H1 (cell line): ENCODE measurements around the gene LIPA. TPM values are rescaled to one million over a fixed set of nuclear protein-coding genes. Genes with fewer than 3 reads are reported as not detected.

Source experiments
- CTCF ChIA-PET: fragments of 300-600 bp; sonication (Branson Sonifier 250); formaldehyde crosslinking; loops from one replicate; lab custom pipeline; 2021; ENCODE audit not compliant: partially characterized antibody; lab: Charles Lee
- POLR2A ChIA-PET: fragments of 300-600 bp; sonication (Branson Sonifier 250); formaldehyde crosslinking; loops from one replicate; lab custom pipeline; 2021; ENCODE audit warnings: inconsistent platforms; ENCODE audit not compliant: partially characterized antibody; lab: Charles Lee
- DNase-seq, 2 experiments: peaks; one replicate each; pipeline versions ENCODE4 v3.0.0 to v3.0.0-alpha.2; 2010 to 2022; ENCODE audit warnings: low spot score in 2 of 2, low read depth in 1 of 2, mixed read lengths in 1 of 2
- FAIRE-seq: peaks from 2 replicates; lab custom pipeline; 2011; peaks lifted over from hg19 to GRCh38; lab: Jason Lieb, UNC
- H2AFZ ChIP-seq: 2 replicates; pipeline ENCODE4 v1.8.1; 2012; ENCODE audit warnings: low read length, inconsistent platforms
- H2AK5ac ChIP-seq: 2 replicates; pipeline ENCODE4 v1.6.1; 2013; ENCODE audit warnings: low read depth, low read length
- H2BK120ac ChIP-seq: replicated peaks from 2 replicates; pipeline ENCODE3; 2013; ENCODE audit warnings: low read depth, low read length, inconsistent platforms
- H2BK12ac ChIP-seq: 2 replicates; pipeline ENCODE4 v1.6.1; 2013; ENCODE audit warnings: low read depth, low read length
- H2BK15ac ChIP-seq: 2 replicates; pipeline ENCODE4 v1.6.1; 2013; ENCODE audit warnings: low read length
- H2BK20ac ChIP-seq: 2 replicates; pipeline ENCODE4 v1.6.1; 2013; ENCODE audit warnings: low read length
- H2BK5ac ChIP-seq: 2 replicates; pipeline ENCODE4 v1.6.1; 2013; ENCODE audit warnings: low read depth, low read length
- H3K14ac ChIP-seq: 2 replicates; pipeline ENCODE4 v1.6.1; 2013; ENCODE audit warnings: inconsistent platforms; ENCODE audit not compliant: insufficient read length
- H3K18ac ChIP-seq: 2 replicates; pipeline ENCODE4 v1.6.1; 2013; ENCODE audit warnings: low read length; ENCODE audit errors: extremely low read depth
- H3K23ac ChIP-seq: 2 replicates; pipeline ENCODE4 v1.6.1; 2013; ENCODE audit warnings: inconsistent platforms; ENCODE audit not compliant: insufficient read length
- H3K23me2 ChIP-seq: 2 replicates; pipeline ENCODE4 v1.6.1; 2013; ENCODE audit warnings: low read depth, low read length
- H3K27ac ChIP-seq: 2 replicates; pipeline ENCODE4 v1.6.1; 2011; ENCODE audit warnings: low read depth, low read length, inconsistent platforms
- H3K27me3 ChIP-seq, 4 experiments: replicated peaks in 1 of 4; 1 replicate in 1 of 4; 2 replicates in 3 of 4; pipeline versions ENCODE4 v1.6.1 to v1.8.1; 2011 to 2013; ENCODE audit warnings: low read length in 3 of 4, mild to moderate bottlenecking in 3 of 4, inconsistent platforms in 2 of 4, mixed read lengths in 2 of 4, moderate library complexity in 1 of 4; ENCODE audit not compliant: control insufficient read depth in 3 of 4, insufficient read depth in 3 of 4; ENCODE audit errors: extremely low read depth in 1 of 4
- H3K36me3 ChIP-seq, 4 experiments: 2 replicates each; pipeline versions ENCODE4 v1.6.1 to v1.8.1; 2011 to 2013; ENCODE audit warnings: mild to moderate bottlenecking in 4 of 4, low read length in 3 of 4, moderate library complexity in 2 of 4, control low read depth in 1 of 4, inconsistent platforms in 1 of 4; ENCODE audit not compliant: insufficient read depth in 4 of 4, control insufficient read depth in 2 of 4
- H3K4ac ChIP-seq: replicated peaks from 2 replicates; pipeline ENCODE3; 2013; ENCODE audit warnings: low read length, low read depth, mixed read lengths, inconsistent platforms; ENCODE audit not compliant: insufficient read length
- H3K4me1 ChIP-seq, 4 experiments: replicated peaks in 1 of 4; 1 replicate in 1 of 4; 2 replicates in 3 of 4; pipeline versions ENCODE4 v1.6.1 to v1.8.1; 2011 to 2013; ENCODE audit warnings: low read length in 3 of 4, inconsistent platforms in 2 of 4, mixed read lengths in 1 of 4; ENCODE audit not compliant: insufficient read depth in 4 of 4, control insufficient read depth in 3 of 4
- H3K4me2 ChIP-seq, 2 experiments: 2 replicates each; pipeline versions ENCODE4 v1.6.1 to v1.8.1; 2011 to 2013; ENCODE audit warnings: low read depth in 2 of 2, low read length in 2 of 2, control low read depth in 1 of 2, inconsistent platforms in 1 of 2, mild to moderate bottlenecking in 1 of 2; ENCODE audit not compliant: insufficient read depth in 1 of 2
- H3K4me3 ChIP-seq, 4 experiments: fragments of 200-600, 300-600 bp in 1 of 4; sonication (generic), shearing (Covaris generic), sonication (Bioruptor Twin) in 1 of 4; 2 replicates each; pipeline versions ENCODE4 v1.5.1 to v1.8.1; 2011 to 2016; ENCODE audit warnings: low read length in 4 of 4, low read depth in 3 of 4, control low read depth in 2 of 4, inconsistent platforms in 2 of 4, mild to moderate bottlenecking in 2 of 4, mixed read lengths in 1 of 4, moderate library complexity in 1 of 4; ENCODE audit not compliant: insufficient read depth in 2 of 4; ENCODE audit errors: extremely low read depth in 1 of 4
- H3K56ac ChIP-seq: replicated peaks from 2 replicates; pipeline ENCODE3; 2013; ENCODE audit warnings: low read depth, mild to moderate bottlenecking, mixed read lengths, low read length, inconsistent platforms; ENCODE audit not compliant: insufficient read length
- H3K79me1 ChIP-seq: 2 replicates; pipeline ENCODE4 v1.6.1; 2013; ENCODE audit warnings: low read depth, low read length, control low read depth
- H3K79me2 ChIP-seq, 2 experiments: 2 replicates each; pipeline versions ENCODE4 v1.6.1 to v1.8.1; 2012 to 2013; ENCODE audit warnings: low read length in 2 of 2, mild to moderate bottlenecking in 2 of 2, inconsistent platforms in 1 of 2; ENCODE audit not compliant: insufficient read depth in 2 of 2, control insufficient read depth in 1 of 2
- H3K9ac ChIP-seq, 4 experiments: replicated peaks in 1 of 4; 1 replicate in 1 of 4; 2 replicates in 3 of 4; pipeline versions ENCODE4 v1.6.1 to v1.8.1; 2011 to 2013; ENCODE audit warnings: low read depth in 3 of 4, low read length in 3 of 4, control low read depth in 2 of 4, mild to moderate bottlenecking in 2 of 4, moderate library complexity in 2 of 4, inconsistent platforms in 1 of 4; ENCODE audit errors: extremely low read depth in 1 of 4
- H3K9me3 ChIP-seq, 2 experiments: 2 replicates each; pipeline versions ENCODE4 v1.6.1 to v1.8.1; 2012 to 2013; ENCODE audit warnings: mild to moderate bottlenecking in 2 of 2, moderate library complexity in 2 of 2, control low read depth in 1 of 2, inconsistent platforms in 1 of 2, low read depth in 1 of 2, low read length in 1 of 2, mixed read lengths in 1 of 2; ENCODE audit not compliant: insufficient read depth in 2 of 2
- H4K20me1 ChIP-seq, 2 experiments: replicated peaks in 1 of 2; 2 replicates each; pipeline versions ENCODE3 to v1.8.1; 2011 to 2013; ENCODE audit warnings: inconsistent platforms in 2 of 2, low read length in 2 of 2, mild to moderate bottlenecking in 1 of 2; ENCODE audit not compliant: insufficient read depth in 2 of 2, control insufficient read depth in 1 of 2
- H4K5ac ChIP-seq: 2 replicates; pipeline ENCODE4 v1.6.1; 2013; ENCODE audit warnings: low read length, low read depth, mixed read lengths, inconsistent platforms; ENCODE audit not compliant: insufficient read length
- H4K8ac ChIP-seq: 2 replicates; pipeline ENCODE4 v1.8.0; 2013; ENCODE audit warnings: mild to moderate bottlenecking, moderate library complexity, low read length, inconsistent platforms; ENCODE audit not compliant: insufficient read depth; ENCODE audit errors: extremely low read depth
- H4K91ac ChIP-seq: replicated peaks from 2 replicates; pipeline ENCODE3; 2013; ENCODE audit warnings: low read length, mixed read lengths, inconsistent platforms; ENCODE audit not compliant: insufficient read length
- CREB1 ChIP-seq: IDR thresholded peaks from 2 replicates; pipeline ENCODE4 v1.6.1; 2012; ENCODE audit warnings: inconsistent platforms
- SIX5 ChIP-seq: IDR thresholded peaks from 2 replicates; pipeline ENCODE4 v1.6.1; 2011; ENCODE audit warnings: mild to moderate bottlenecking, low read depth, low read length
- TAF1 ChIP-seq: IDR thresholded peaks from 2 replicates; pipeline ENCODE4 v1.6.1; 2011; ENCODE audit warnings: mild to moderate bottlenecking, low read depth, low read length
- WGBS, 2 experiments: shearing (Covaris generic) in 1 of 2; methylation state at CpG; one replicate each; pipeline versions ENCODE4 v1.1.6 to v1.1.7; 2013 to 2015; ENCODE audit warnings: low lambda C conversion rate in 2 of 2, mixed read lengths in 2 of 2, inconsistent platforms in 1 of 2, low coverage in 1 of 2, missing lambda C conversion rate in 1 of 2; ENCODE audit not compliant: insufficient replicate concordance in 2 of 2, insufficient coverage in 1 of 2, insufficient read length in 1 of 2; ENCODE audit errors: extremely low coverage in 1 of 2, missing lambda C conversion rate in 1 of 2; 5-methylcytosine and 5-hydroxymethylcytosine counted together
- polyA plus RNA-seq, 7 experiments: library from polyadenylated mRNA; depleted of rRNA in 3 of 7; stranded (reverse) in 5 of 7; unstranded in 2 of 7; fragments of >200 nt in 5 of 7; fragments of 200-250 nt in 2 of 7; gene quantifications; 1 replicate in 5 of 7; 2 replicates in 1 of 7; 4 replicates in 1 of 7; pipeline versions ENCODE4 v1.2.1 to v1.2.3, GENCODE V29; 2011 to 2013; ENCODE audit warnings: missing spikeins in 2 of 7, mixed read lengths in 2 of 7
- total RNA-seq: library from RNA; stranded (reverse); fragmentation: NEBNext Ultra II Directional; extraction: Animal tissue kit (Norgen Biotek cat#: 25700); gene quantifications from 2 replicates; pipeline ENCODE4 v1.2.1, GENCODE V29; 2021

Gene LIPA
- total and polyA plus RNA-seq, 2 of the 8 experiments (the other 6 are each of a cell fraction or from before 2014, with no cell fraction given) = 18.1 to 32.4 TPM

DNA sequence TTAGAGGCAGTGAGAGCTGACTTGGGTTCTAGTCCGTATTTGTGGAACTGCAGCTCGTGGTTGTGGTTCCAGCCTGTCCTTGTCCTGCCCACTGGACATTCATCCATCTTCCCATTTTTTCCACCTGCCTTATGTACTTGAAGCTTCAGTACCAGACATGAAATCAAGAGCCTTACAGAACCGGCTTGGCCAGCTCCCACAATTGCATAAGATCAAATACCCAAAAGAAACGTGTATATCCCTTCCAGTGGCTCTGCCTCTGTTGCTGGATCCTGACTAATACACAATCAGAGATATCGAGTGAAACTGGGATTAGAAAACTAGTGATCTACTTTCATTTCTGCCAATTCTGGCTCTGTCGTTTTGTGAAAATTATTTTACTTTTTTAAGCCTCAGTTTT, 23.8 kb upstream of the LIPA start:
- POLR2A ChIA-PET = no interaction called here
- no peaks in the 10 kb centered on the region for H3K4me1 ChIP-seq

More for the DNA sequence above, 23.8 kb upstream of the LIPA start:
- no peak overlapping the region for H3K18ac ChIP-seq
- CTCF ChIA-PET = interaction anchor here (0.7 to 3.5 kb wide), 5 partner anchors 10 to 94 kb away, joined by 3 to 25 read pairs (median 3); no protein-coding TSS in a partner anchor
- no peak for TF ChIP-seq TAF1
- no peak for TF ChIP-seq CREB1
- TF ChIP-seq SIX5 = no peak
- H3K9ac ChIP-seq = no peak overlapping the region
- no peak overlapping the region for H3K14ac ChIP-seq
- H3K23me2 ChIP-seq = no peaks in the 10 kb centered on the region
- no peak overlapping the region for H2BK15ac ChIP-seq
- H4K91ac ChIP-seq = no peak overlapping the region
- no peak overlapping the region for H2BK12ac ChIP-seq
- no peaks in the 10 kb centered on the region for H3K79me2 ChIP-seq
- no peak overlapping the region for H2BK5ac ChIP-seq
- H3K27ac ChIP-seq = no peak overlapping the region
- H4K5ac ChIP-seq = no peak overlapping the region
- no peak overlapping the region for H3K23ac ChIP-seq
- no peak overlapping the region for H3K4me3 ChIP-seq
- H3K4ac ChIP-seq = no peak overlapping the region
- H4K20me1 ChIP-seq = no peaks in the 10 kb centered on the region
- no peak for FAIRE-seq
- H2AFZ ChIP-seq = no peak overlapping the region
- no peaks in the 10 kb centered on the region for H3K9me3 ChIP-seq
- no peak overlapping the region for H3K4me2 ChIP-seq
- WGBS, 2 experiments = 88% methylated on average over 6 of the region's 6 CpGs; no CpG with 5 or more reads in 1 of the 2 experiments
- no peak overlapping the region; the same call in 1 of the 2 replicates for H4K8ac ChIP-seq
- no peaks in the 10 kb centered on the region for H3K36me3 ChIP-seq
- no peaks in the 10 kb centered on the region for H3K79me1 ChIP-seq
- no peak overlapping the region for H3K56ac ChIP-seq
- no peak for DNase-seq
- no peak overlapping the region for H2BK120ac ChIP-seq
- H3K27me3 ChIP-seq = no peaks in the 10 kb centered on the region
- no peak overlapping the region for H2BK20ac ChIP-seq
- no peak overlapping the region for H2AK5ac ChIP-seq
